Panc1 (cell line): Measurements from ENCODE around the gene EMC6. TPM values are rescaled to one million over a fixed set of nuclear protein-coding genes. Genes with fewer than 3 reads are reported as not detected.

Source experiments
- ATAC-seq: fragments of 200-7000 bp; cut with Tn5 transposase; 2 replicates; pipeline ENCODE4 v1.9.1; 2020; ENCODE audit warnings: mild to moderate bottlenecking, moderate library complexity
- BruUV-seq: library from RNA; stranded (reverse); fragments of 400-500 nt; replicated peaks from 2 replicates; lab custom pipeline; 2021; lab: Mats Ljungman, UMichigan
- CTCF ChIA-PET: fragments of 300-600 bp; sonication (Branson Sonifier 250); formaldehyde crosslinking; loops from one replicate; lab custom pipeline; 2022; ENCODE audit warnings: antibody characterized with exemption; lab: Charles Lee
- POLR2A ChIA-PET: fragments of 300-600 bp; sonication (Branson Sonifier 250); formaldehyde crosslinking; loops from one replicate; lab custom pipeline; 2022; ENCODE audit warnings: antibody characterized with exemption; lab: Charles Lee
- DNase-seq: peaks from one replicate; pipeline ENCODE4 v3.0.0-alpha.2; 2010; ENCODE audit warnings: low read depth, low spot score
- H3K27ac ChIP-seq: 2 replicates; pipeline ENCODE4 v1.5.1; 2011; ENCODE audit warnings: mild to moderate bottlenecking, low read length, inconsistent platforms
- H3K27me3 ChIP-seq: fragments of 200-500 bp; sonication (Bioruptor generic); 2 replicates; pipeline ENCODE4 v1.6.0; 2014; ENCODE audit warnings: low read length, inconsistent platforms; ENCODE audit not compliant: control insufficient read depth, insufficient read depth
- H3K36me3 ChIP-seq: fragments of 200-500 bp; sonication (Bioruptor generic); 2 replicates; pipeline ENCODE4 v1.5.1; 2014; ENCODE audit warnings: inconsistent platforms, mild to moderate bottlenecking, low read length, moderate library complexity; ENCODE audit not compliant: control insufficient read depth, insufficient read depth
- H3K4me1 ChIP-seq: 2 replicates; pipeline ENCODE4 v1.5.1; 2011; ENCODE audit warnings: inconsistent platforms, mild to moderate bottlenecking, low read length, moderate library complexity; ENCODE audit not compliant: control insufficient read depth, insufficient read depth
- H3K4me3 ChIP-seq, 2 experiments: 2 replicates each; pipeline ENCODE4 v1.5.1; 2011 to 2012; ENCODE audit warnings: low read depth in 2 of 2, low read length in 2 of 2, mild to moderate bottlenecking in 2 of 2, inconsistent platforms in 1 of 2, moderate library complexity in 1 of 2
- H3K9me3 ChIP-seq: fragments of 200-500 bp; sonication (Bioruptor generic); 2 replicates; pipeline ENCODE4 v1.5.1; 2014; ENCODE audit warnings: low read depth, mild to moderate bottlenecking, inconsistent platforms, low read length, moderate library complexity; ENCODE audit not compliant: control insufficient read depth, insufficient read depth
- POLR2AphosphoS5 ChIP-seq: IDR thresholded peaks from 2 replicates; pipeline ENCODE4 v1.6.1; 2012; ENCODE audit warnings: mild to moderate bottlenecking, low read depth, low read length, moderate library complexity
- REST ChIP-seq, 2 experiments: IDR thresholded peaks; 2 replicates each; pipeline ENCODE4 v1.6.1; 2011 to 2012; ENCODE audit warnings: low read depth in 2 of 2, control low read depth in 1 of 2, low read length in 1 of 2, mild to moderate bottlenecking in 1 of 2, moderate library complexity in 1 of 2; ENCODE audit not compliant: insufficient read depth in 1 of 2
- SIN3A ChIP-seq: IDR thresholded peaks from 2 replicates; pipeline ENCODE4 v1.6.1; 2012; ENCODE audit warnings: low read depth, mild to moderate bottlenecking, low read length, moderate library complexity, borderline replicate concordance; ENCODE audit not compliant: insufficient read depth
- TCF7L2 ChIP-seq: IDR thresholded peaks from 2 replicates; pipeline ENCODE4 v1.6.1; 2011; ENCODE audit warnings: mild to moderate bottlenecking, low read depth, low read length, inconsistent platforms
- in situ Hi-C: cut with HindIII; loops from 2 replicates; pipeline ENCODE4 v1.10.0; 2016; ENCODE audit warnings: low sequenced_read_pairs, low pct_unique_long_range_greater_than_20kb
- intact Hi-C: fragments of 100-400 bp; cut with micrococcal nuclease; formaldehyde crosslinking; loops from one replicate; pipeline ENCODE4 v1.10.0; 2022; ENCODE audit not compliant: unreplicated experiment
- total RNA-seq: library from RNA; stranded (reverse); gene quantifications from one replicate; pipeline ENCODE4 v1.2.1, GENCODE V29; 2021; ENCODE audit not compliant: unreplicated experiment
- TF ChIP-seq, protein P1 (sequence below): fragments of 450-650 bp; IDR thresholded peaks from 2 replicates; pipeline ENCODE4 v1.5.1; 2017; ENCODE audit warnings: mild to moderate bottlenecking

The EMC6 gene
- total RNA-seq, 1 experiment from 2014 or later, result 65.9 TPM

GRCh38 chr17:3712811-3713463, 44.3 kb downstream of the EMC6 start:
- DNase-seq, result no peak
- intact Hi-C loops, result no loop called here
- Histone ChIP-seq H3K27me3 (no peaks in the 10 kb centered on the region), H3K27ac (no peak overlapping the region), H3K9me3 (no peaks in the 10 kb centered on the region), H3K36me3 (peaks cover 6% of the 10 kb centered on the region), H3K4me1 (no peaks in the 10 kb centered on the region), H3K4me3 (no peak overlapping the region)
- TF ChIP-seq TCF7L2 (no peak), REST (IDR thresholded peaks at IDR 0.05; ENCODE audit: insufficient read depth in 1 of 2, low read depth in 2 of 2, low read length in 1 of 2) (no peak), POLR2AphosphoS5 (no peak), SIN3A (no peak)
- TF ChIP-seq, protein P1, sequence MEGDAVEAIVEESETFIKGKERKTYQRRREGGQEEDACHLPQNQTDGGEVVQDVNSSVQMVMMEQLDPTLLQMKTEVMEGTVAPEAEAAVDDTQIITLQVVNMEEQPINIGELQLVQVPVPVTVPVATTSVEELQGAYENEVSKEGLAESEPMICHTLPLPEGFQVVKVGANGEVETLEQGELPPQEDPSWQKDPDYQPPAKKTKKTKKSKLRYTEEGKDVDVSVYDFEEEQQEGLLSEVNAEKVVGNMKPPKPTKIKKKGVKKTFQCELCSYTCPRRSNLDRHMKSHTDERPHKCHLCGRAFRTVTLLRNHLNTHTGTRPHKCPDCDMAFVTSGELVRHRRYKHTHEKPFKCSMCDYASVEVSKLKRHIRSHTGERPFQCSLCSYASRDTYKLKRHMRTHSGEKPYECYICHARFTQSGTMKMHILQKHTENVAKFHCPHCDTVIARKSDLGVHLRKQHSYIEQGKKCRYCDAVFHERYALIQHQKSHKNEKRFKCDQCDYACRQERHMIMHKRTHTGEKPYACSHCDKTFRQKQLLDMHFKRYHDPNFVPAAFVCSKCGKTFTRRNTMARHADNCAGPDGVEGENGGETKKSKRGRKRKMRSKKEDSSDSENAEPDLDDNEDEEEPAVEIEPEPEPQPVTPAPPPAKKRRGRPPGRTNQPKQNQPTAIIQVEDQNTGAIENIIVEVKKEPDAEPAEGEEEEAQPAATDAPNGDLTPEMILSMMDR, result no peak
- BruUV-seq, result no TSS peak
- POLR2A ChIA-PET, result no interaction called here
- CTCF ChIA-PET, result no interaction called here
- no peak for ATAC-seq
- in situ Hi-C loops, result no loop called here

- TF ChIP-seq REST (IDR thresholded peaks at IDR 0.05; ENCODE audit: insufficient read depth in 1 of 2, low read depth in 2 of 2, low read length in 1 of 2), result no peak
- TF ChIP-seq TCF7L2, result no peak
- TF ChIP-seq, protein P1, result no peak
- no peak for TF ChIP-seq SIN3A
- TF ChIP-seq POLR2AphosphoS5, result no peak
- Histone ChIP-seq H3K4me1 (no peaks in the 10 kb centered on the region), H3K9me3 (no peaks in the 10 kb centered on the region), H3K36me3 (peaks cover 8% of the 10 kb centered on the region), H3K27me3 (no peaks in the 10 kb centered on the region), H3K27ac (no peak overlapping the region), H3K4me3 (no peak overlapping the region)
- in situ Hi-C loops, result no loop called here
- CTCF ChIA-PET, result no interaction called here
- ATAC-seq (no peak), DNase-seq (no peak)
- no TSS peak for BruUV-seq
- intact Hi-C loops, result no loop called here
- POLR2A ChIA-PET, result no interaction called here
These were observed 46.7 kb downstream of the EMC6 start for GRCh38 chr17:3715296-3715695.
